Esophagus muscularis mucosa (tissue), 4 donors: ENCODE measurements around the gene PCDHB2. TPM values are rescaled to one million over a fixed set of nuclear protein-coding genes. Genes with fewer than 3 reads are reported as not detected.
"Not testable (repeated sequence)": the region's sequence is repeated elsewhere in the genome, so short reads cannot be mapped to it uniquely, and the experiment has no call there.

Experiments used
- DNase-seq: peaks from one replicate; pipeline ENCODE4 v3.0.0-alpha.2; 2017; ENCODE audit errors: extremely low spot score
- H3K27ac ChIP-seq, 4 donors: fragments of 200-600 bp; sonication (generic); replicated peaks in 1 of 4; 1 replicate in 3 of 4; 2 replicates in 1 of 4; pipeline ENCODE4 v1.5.1; 2016 to 2019; ENCODE audit warnings: mild to moderate bottlenecking in 1 of 4
- H3K27me3 ChIP-seq, 4 donors: fragments of 200-600 bp; sonication (generic); one replicate each; pipeline versions ENCODE4 v1.5.1 to v1.6.0; 2016 to 2019
- H3K36me3 ChIP-seq, 4 donors: fragments of 200-600 bp; sonication (generic); one replicate each; pipeline ENCODE4 v1.5.1; 2016 to 2019
- H3K4me1 ChIP-seq, 4 donors: fragments of 200-600 bp; sonication (generic); one replicate each; pipeline ENCODE4 v1.5.1; 2016 to 2019
- H3K4me3 ChIP-seq, 4 donors: fragments of 200-600 bp; sonication (generic); 1 replicate in 2 of 4; 2 replicates in 2 of 4; pipeline ENCODE4 v1.5.1; 2016 to 2019; ENCODE audit warnings: mild to moderate bottlenecking in 4 of 4, moderate library complexity in 1 of 4
- H3K9me3 ChIP-seq, 4 donors: fragments of 200-600 bp; sonication (generic); 1 replicate in 3 of 4; 2 replicates in 1 of 4; pipeline ENCODE4 v1.5.1; 2016 to 2019
- EP300 ChIP-seq: sonication (generic); formaldehyde crosslinking; IDR thresholded peaks from one replicate; pipeline ENCODE4 v1.6.1; 2017; ENCODE audit warnings: antibody characterized with exemption
- POLR2A ChIP-seq: fragments of 450-650 bp; IDR thresholded peaks from one replicate; pipeline ENCODE4 v1.6.1; 2017; ENCODE audit warnings: antibody characterized with exemption, moderate library complexity, mild to moderate bottlenecking, low read depth
- POLR2AphosphoS5 ChIP-seq, 2 donors: sonication (generic); formaldehyde crosslinking; IDR thresholded peaks; one replicate each; pipeline ENCODE4 v1.6.1; 2017; ENCODE audit warnings: antibody characterized with exemption in 2 of 2
- WGBS: methylation state at CpG from one replicate; pipeline ENCODE4 v1.1.5; 2018; 5-methylcytosine and 5-hydroxymethylcytosine counted together
- intact Hi-C: fragments of 100-400 bp; cut with DNase I; formaldehyde crosslinking; loops from one replicate; pipeline ENCODE4 v1.15.1; 2023
- total RNA-seq, 4 donors: library from RNA; depleted of rRNA; stranded (reverse); fragments of >200 nt; gene quantifications; one replicate each; pipeline versions ENCODE4 v1.1.0 to v1.2.1, GENCODE V29; 2016
- TF ChIP-seq, protein P1 (sequence below), 3 experiments: fragments of 200-600 bp in 2 of 3; fragments of 450-650 bp in 1 of 3; sonication (generic) in 2 of 3; IDR thresholded peaks; one replicate each; pipeline ENCODE4 v1.5.1; 2017 to 2019; ENCODE audit warnings: antibody characterized with exemption in 3 of 3, mild to moderate bottlenecking in 2 of 3, moderate library complexity in 1 of 3

PCDHB2 gene
- total RNA-seq, 4 donors from 2014 or later = 2.1 to 3.2 (median 2.8) TPM

- 23% methylated on average over 16 of the region's 16 CpGs for WGBS
- peaks cover 0 to 37% (median 31%) of the 10 kb centered on the region in 4 donors for H3K9me3 ChIP-seq
- TF ChIP-seq, protein P1, sequence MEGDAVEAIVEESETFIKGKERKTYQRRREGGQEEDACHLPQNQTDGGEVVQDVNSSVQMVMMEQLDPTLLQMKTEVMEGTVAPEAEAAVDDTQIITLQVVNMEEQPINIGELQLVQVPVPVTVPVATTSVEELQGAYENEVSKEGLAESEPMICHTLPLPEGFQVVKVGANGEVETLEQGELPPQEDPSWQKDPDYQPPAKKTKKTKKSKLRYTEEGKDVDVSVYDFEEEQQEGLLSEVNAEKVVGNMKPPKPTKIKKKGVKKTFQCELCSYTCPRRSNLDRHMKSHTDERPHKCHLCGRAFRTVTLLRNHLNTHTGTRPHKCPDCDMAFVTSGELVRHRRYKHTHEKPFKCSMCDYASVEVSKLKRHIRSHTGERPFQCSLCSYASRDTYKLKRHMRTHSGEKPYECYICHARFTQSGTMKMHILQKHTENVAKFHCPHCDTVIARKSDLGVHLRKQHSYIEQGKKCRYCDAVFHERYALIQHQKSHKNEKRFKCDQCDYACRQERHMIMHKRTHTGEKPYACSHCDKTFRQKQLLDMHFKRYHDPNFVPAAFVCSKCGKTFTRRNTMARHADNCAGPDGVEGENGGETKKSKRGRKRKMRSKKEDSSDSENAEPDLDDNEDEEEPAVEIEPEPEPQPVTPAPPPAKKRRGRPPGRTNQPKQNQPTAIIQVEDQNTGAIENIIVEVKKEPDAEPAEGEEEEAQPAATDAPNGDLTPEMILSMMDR (IDR thresholded peaks at IDR 0.05) = peak in 2 of 3 experiments; percentile 19 to 24
- TF ChIP-seq POLR2A = no peak
- H3K27me3 ChIP-seq = peaks cover 0 to 27% (median 2%) of the 10 kb centered on the region in 4 donors
- H3K4me3 ChIP-seq = peak within 1 kb of the TSS; percentile 35 to 40 (median 38)
- intact Hi-C loops = no loop called here
- peak within 1 kb of the TSS in 1 of 4 donors; percentile 20 for H3K27ac ChIP-seq
- no peaks in the 10 kb centered on the region for H3K36me3 ChIP-seq
- no peaks in the 10 kb centered on the region for H3K4me1 ChIP-seq
- DNase-seq = no peak
Observed at GRCh38 chr5:141121563-141121962, 27.1 kb downstream of the PCDHB2 start, which contains the start of gene PCDHB4. Gene PCDHB4, plus strand, starts transcription at chr5:141121818. Its CDS starts 181 bp downstream, at chr5:141121999.

- 43% methylated on average over 12 of the region's 12 CpGs for WGBS
- intact Hi-C loops = no loop called here
- peaks cover 0 to 27% (median 2%) of the 10 kb centered on the region in 4 donors for H3K27me3 ChIP-seq
- H3K27ac ChIP-seq = peak overlapping the region in 1 of 4 donors; percentile 20
- H3K9me3 ChIP-seq = peaks cover 0 to 37% (median 27%) of the 10 kb centered on the region in 4 donors
- H3K36me3 ChIP-seq = no peaks in the 10 kb centered on the region
- no peak for DNase-seq
- TF ChIP-seq, protein P1 (IDR thresholded peaks at IDR 0.05) = no peak
- TF ChIP-seq POLR2AphosphoS5 (IDR thresholded peaks at IDR 0.05) (no peak), EP300 (no peak), POLR2A (no peak)
- peak overlapping the region; percentile 35 to 40 (median 38) for H3K4me3 ChIP-seq
- no peaks in the 10 kb centered on the region for H3K4me1 ChIP-seq
Observed at GRCh38 chr5:141121985-141122384, 27.6 kb downstream of the PCDHB2 start.

DNA sequence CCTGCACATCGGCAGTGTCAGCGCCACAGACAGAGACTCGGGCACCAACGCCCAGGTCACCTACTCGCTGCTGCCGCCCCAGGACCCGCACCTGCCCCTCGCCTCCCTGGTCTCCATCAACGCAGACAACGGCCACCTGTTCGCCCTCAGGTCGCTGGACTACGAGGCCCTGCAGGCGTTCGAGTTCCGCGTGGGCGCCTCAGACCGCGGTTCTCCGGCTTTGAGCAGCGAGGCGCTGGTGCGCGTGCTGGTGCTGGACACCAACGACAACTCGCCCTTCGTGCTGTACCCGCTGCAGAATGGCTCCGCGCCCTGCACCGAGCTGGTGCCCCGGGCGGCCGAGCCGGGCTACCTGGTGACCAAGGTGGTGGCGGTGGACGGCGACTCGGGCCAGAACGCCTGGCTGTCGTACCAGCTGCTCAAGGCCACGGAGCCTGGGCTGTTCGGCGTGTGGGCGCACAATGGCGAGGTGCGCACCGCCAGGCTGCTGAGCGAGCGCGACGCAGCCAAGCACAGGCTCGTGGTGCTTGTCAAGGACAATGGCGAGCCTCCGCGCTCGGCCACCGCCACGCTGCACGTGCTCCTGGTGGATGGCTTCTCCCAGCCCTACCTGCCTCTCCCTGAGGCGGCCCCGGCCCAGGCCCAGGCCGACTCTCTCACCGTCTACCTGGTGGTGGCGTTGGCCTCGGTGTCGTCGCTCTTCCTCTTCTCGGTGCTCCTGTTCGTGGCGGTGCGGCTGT, 29.2 kb downstream of the PCDHB2 start:
- H3K36me3 ChIP-seq, DNase-seq, H3K4me1 ChIP-seq, H3K4me3 ChIP-seq, H3K27ac ChIP-seq, intact Hi-C loops: not testable (repeated sequence)
- H3K27me3 ChIP-seq = peaks cover 0 to 27% (median 2%) of the 10 kb centered on the region in 4 donors
- 44% methylated on average over 10 of the region's 73 CpGs for WGBS
- H3K9me3 ChIP-seq = peaks cover 0 to 39% (median 24%) of the 10 kb centered on the region in 4 donors

DNA sequence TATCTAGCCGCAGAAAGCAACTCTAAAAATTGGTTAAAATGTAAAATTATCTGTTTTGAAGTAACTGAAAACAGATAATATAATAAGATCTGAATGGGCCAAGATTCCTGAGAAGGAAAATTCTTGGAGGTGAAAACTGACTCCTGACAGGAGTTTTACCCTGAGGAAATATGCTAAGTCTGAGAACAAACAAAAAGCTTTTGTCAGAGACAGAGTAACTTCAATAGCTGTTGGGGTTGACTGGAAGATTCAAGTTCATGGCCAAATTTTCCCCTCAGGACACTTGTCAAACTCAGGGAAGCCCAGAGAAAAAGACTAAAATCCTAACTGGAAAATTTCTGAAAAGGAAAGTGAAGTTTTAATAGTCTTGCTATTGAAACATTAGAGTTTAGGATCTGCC, 32.9 kb downstream of the PCDHB2 start:
- no peak overlapping the region for H3K27ac ChIP-seq
- H3K9me3 ChIP-seq = peaks cover 0 to 43% (median 14%) of the 10 kb centered on the region in 4 donors
- DNase-seq = no peak
- intact Hi-C loops = no loop called here
- 92% methylated on average over 1 of the region's 1 CpG for WGBS
- H3K27me3 ChIP-seq = peaks cover 0 to 19% (median 2%) of the 10 kb centered on the region in 4 donors
- H3K4me3 ChIP-seq = no peak overlapping the region
- H3K4me1 ChIP-seq = no peaks in the 10 kb centered on the region
- no peaks in the 10 kb centered on the region for H3K36me3 ChIP-seq
- TF ChIP-seq POLR2AphosphoS5 (IDR thresholded peaks at IDR 0.05) = no peak
- no peak for TF ChIP-seq EP300
- no peak for TF ChIP-seq POLR2A
- TF ChIP-seq, protein P1 (IDR thresholded peaks at IDR 0.05) = no peak

DNA sequence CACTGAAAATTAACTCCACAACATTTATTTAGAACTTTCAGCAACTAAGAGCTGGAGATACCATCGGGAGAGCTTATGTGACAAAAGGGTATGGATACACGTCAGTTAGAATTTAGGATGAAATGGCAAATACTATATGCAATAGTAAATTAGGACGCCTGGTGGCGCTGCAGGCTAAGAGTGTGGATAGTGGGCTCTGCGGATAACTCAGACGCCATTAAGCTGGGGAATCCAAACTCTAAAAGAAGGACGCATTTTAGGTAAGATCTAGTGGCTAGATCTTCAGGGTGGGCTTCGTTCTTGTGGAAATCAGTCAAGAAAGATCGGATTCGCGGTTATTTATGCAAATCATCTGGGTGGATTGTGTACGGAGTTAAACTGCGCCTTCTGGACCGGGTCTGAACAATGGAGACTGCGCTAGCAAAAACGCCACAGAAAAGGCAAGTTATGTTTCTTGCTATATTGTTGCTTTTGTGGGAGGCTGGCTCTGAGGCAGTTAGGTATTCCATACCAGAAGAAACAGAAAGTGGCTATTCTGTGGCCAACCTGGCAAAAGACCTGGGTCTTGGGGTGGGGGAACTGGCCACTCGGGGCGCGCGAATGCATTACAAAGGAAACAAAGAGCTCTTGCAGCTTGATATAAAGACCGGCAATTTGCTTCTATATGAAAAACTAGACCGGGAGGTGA, 40.8 kb downstream of the PCDHB2 start, which contains the start of gene PCDHB5:
Gene PCDHB5, plus strand, starts transcription at position 177 of the 688 bp plus-strand sequence. Its CDS starts 229 bp downstream, at position 406.
- H3K27me3 ChIP-seq = peaks cover 0 to 13% (median 0%) of the 10 kb centered on the region in 4 donors
- H3K27ac ChIP-seq = no peak within 1 kb of the TSS
- TF ChIP-seq, protein P1 (IDR thresholded peaks at IDR 0.05) = peak; percentile 12 to 40 (median 28)
- no peak for TF ChIP-seq POLR2A
- TF ChIP-seq POLR2AphosphoS5 (IDR thresholded peaks at IDR 0.05) = no peak
- TF ChIP-seq EP300 = no peak
- H3K4me3 ChIP-seq = peak within 1 kb of the TSS; percentile 35 to 52 (median 48)
- intact Hi-C loops = no loop called here
- WGBS = 20% methylated on average over 22 of the region's 22 CpGs
- no peaks in the 10 kb centered on the region for H3K4me1 ChIP-seq
- no peak for DNase-seq
- peaks cover 0 to 85% (median 54%) of the 10 kb centered on the region in 4 donors for H3K9me3 ChIP-seq
- H3K36me3 ChIP-seq = no peaks in the 10 kb centered on the region
